Upper lobe of right lung (tissue), 1 donor: ENCODE results near the gene MVP. TPM values are rescaled to one million over a fixed set of nuclear protein-coding genes. Genes with fewer than 3 reads are reported as not detected.
"Not testable (repeated sequence)": the region's sequence is repeated elsewhere in the genome, so short reads cannot be mapped to it uniquely, and the experiment has no call there.

Source experiments
- ATAC-seq: fragments of 200-7000 bp; cut with Tn5 transposase; one replicate; pipeline ENCODE4 v1.9.1; 2020; ENCODE audit warnings: mild to moderate bottlenecking, moderate library complexity
- DNase-seq: peaks from one replicate; pipeline ENCODE4 v3.0.0-alpha.2; 2020
- H3K27ac ChIP-seq: fragments of 200-600 bp; one replicate; pipeline ENCODE4 v1.8.0; 2022
- H3K27me3 ChIP-seq: fragments of 200-600 bp; one replicate; pipeline ENCODE4 v1.8.0; 2022; ENCODE audit warnings: mild to moderate bottlenecking
- H3K36me3 ChIP-seq: fragments of 200-600 bp; one replicate; pipeline ENCODE4 v1.8.0; 2022
- H3K4me1 ChIP-seq: fragments of 200-600 bp; one replicate; pipeline ENCODE4 v1.8.0; 2022
- H3K4me3 ChIP-seq: fragments of 200-600 bp; one replicate; pipeline ENCODE4 v1.8.0; 2022; ENCODE audit warnings: mild to moderate bottlenecking
- H3K9me3 ChIP-seq: fragments of 200-600 bp; one replicate; pipeline ENCODE4 v1.8.0; 2022
- intact Hi-C: fragments of 100-400 bp; cut with DNase I; formaldehyde crosslinking; loops from one replicate; pipeline ENCODE4 v1.11.0; 2022
- total RNA-seq: library from RNA; stranded (reverse); fragmentation: NEBNext Ultra II Directional; extraction: Animal tissue kit (Norgen Biotek cat#: 25700); gene quantifications from one replicate; pipeline ENCODE4 v1.2.1, GENCODE V29; 2021
- TF ChIP-seq, protein P1 (sequence below): fragments of 200-600 bp; IDR thresholded peaks from one replicate; pipeline ENCODE4 v1.8.0; 2022; ENCODE audit warnings: antibody characterized with exemption
- donor health status: DM: no; HTN: yes; CAD: no; lungs with severe emphysema.

The MVP gene
- total RNA-seq, 1 donor from 2014 or later, result 247 TPM

DNA sequence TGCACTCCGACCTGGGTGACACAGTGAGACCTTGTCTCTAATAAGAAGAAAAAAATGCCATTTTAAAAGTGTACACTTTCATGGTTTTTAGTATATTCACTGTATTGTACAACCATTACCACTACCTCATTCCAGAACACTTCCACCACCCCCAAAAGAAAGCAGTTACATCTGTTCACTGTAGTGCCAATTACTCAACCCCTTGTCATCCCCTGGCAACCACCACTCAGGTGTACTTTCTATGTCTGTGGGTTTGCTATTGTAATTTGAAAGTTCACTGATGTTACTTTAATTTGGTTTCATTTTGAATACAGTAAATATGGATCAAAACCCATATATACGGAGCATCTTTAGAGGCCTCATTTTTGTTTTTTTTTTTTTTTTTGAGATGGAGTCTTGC lies 36.1 kb upstream of the MVP start:
- Histone ChIP-seq H3K27me3 (no peaks in the 10 kb centered on the region), H3K36me3 (no peaks in the 10 kb centered on the region), H3K9me3 (no peaks in the 10 kb centered on the region), H3K4me1 (peaks cover 12% of the 10 kb centered on the region), H3K4me3 (no peak overlapping the region), H3K27ac (no peak overlapping the region)
- no peak for DNase-seq
- intact Hi-C loops, result no loop called here
- TF ChIP-seq, protein P1, sequence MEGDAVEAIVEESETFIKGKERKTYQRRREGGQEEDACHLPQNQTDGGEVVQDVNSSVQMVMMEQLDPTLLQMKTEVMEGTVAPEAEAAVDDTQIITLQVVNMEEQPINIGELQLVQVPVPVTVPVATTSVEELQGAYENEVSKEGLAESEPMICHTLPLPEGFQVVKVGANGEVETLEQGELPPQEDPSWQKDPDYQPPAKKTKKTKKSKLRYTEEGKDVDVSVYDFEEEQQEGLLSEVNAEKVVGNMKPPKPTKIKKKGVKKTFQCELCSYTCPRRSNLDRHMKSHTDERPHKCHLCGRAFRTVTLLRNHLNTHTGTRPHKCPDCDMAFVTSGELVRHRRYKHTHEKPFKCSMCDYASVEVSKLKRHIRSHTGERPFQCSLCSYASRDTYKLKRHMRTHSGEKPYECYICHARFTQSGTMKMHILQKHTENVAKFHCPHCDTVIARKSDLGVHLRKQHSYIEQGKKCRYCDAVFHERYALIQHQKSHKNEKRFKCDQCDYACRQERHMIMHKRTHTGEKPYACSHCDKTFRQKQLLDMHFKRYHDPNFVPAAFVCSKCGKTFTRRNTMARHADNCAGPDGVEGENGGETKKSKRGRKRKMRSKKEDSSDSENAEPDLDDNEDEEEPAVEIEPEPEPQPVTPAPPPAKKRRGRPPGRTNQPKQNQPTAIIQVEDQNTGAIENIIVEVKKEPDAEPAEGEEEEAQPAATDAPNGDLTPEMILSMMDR, result no peak
- no peak for ATAC-seq

DNA sequence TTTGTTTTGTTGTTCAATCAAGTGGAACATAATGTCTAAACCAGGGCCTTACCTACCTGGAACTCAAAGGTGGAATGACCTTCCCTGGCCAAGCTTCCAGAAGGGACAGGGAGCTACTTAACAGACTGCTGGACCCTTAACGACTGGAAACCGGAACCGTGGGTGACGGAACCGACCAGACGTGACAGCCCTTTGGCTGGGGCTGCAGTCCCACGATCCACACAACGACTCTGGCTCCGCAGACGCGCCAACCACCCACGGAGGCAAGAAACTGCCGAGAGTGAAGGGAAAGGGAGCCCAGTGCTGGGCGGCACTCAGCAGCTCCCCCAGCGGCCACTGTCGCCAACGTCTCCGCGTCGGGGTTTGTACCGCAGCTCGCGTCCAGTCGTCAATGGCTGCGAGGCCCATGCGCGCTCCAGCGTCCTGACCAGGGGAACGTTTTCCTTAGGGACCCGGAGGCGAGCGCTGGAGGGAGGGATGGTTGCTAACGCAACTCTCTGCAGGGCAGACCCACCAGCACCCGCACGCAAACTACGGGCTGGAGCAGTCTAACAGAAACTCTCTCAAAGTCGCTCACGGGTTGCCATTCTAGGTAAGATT lies 35.3 kb upstream of the MVP start:
- Histone ChIP-seq H3K9me3 (no peaks in the 10 kb centered on the region), H3K27me3 (no peaks in the 10 kb centered on the region), H3K4me3 (peak overlapping the region; percentile 29), H3K36me3 (no peaks in the 10 kb centered on the region), H3K27ac (no peak overlapping the region), H3K4me1 (peaks cover 18% of the 10 kb centered on the region)
- intact Hi-C loops, result no loop called here
- TF ChIP-seq, protein P1, result peak; percentile 79
- peak; percentile 83 for DNase-seq
- ATAC-seq, result peak; percentile 92

DNA sequence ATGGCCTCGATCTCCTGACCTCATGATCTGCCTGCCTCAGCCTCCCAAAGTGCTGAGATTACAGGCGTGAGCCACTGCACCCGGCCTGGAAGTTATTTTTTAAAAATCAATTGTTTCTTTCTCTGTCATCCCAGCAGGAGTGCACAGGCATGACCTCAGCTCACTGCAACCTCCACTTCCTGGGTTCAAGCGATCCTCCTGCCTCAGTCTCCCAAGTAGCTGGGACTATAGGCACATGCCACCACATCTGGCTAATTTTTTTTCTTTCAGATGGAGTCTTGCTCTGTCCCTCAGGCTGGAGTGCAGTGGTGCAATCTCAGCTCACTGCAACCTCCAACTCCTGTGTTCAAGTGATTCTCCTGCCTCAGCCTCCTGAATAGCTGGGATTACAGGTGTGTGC lies 33.1 kb upstream of the MVP start:
- ATAC-seq, DNase-seq, intact Hi-C loops, H3K36me3 ChIP-seq, H3K4me3 ChIP-seq, H3K9me3 ChIP-seq, H3K27me3 ChIP-seq, H3K27ac ChIP-seq: not testable (repeated sequence)
- H3K4me1 ChIP-seq, result peaks cover 27% of the 10 kb centered on the region

DNA sequence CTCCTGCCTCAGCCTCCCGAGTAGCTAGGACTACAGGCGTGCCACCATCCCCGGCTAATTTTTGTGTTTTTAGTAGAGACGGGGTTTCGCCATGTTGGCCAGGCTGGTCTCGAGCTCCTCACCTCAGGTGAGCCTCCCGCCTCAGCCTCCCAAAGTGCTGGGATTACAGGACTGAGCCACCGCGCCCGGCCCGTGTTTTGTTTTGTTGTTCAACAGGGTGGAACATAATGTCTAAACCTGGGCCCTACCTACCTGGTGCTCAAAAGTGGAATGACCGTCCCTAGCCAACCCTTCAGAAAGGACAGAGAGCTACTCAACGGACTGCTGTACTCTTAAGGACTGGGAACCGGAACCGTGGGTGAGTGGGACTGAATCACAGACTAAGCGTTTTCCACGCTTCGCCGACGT lies 30.5 kb upstream of the MVP start:
- ATAC-seq (peak; percentile 38), DNase-seq (peak; percentile 76)
- no peaks in the 10 kb centered on the region for H3K27me3 ChIP-seq
- H3K36me3 ChIP-seq, result no peaks in the 10 kb centered on the region
- peak overlapping the region; percentile 92 for H3K27ac ChIP-seq
- intact Hi-C loops, result no loop called here
- H3K4me1 ChIP-seq, result peaks cover 23% of the 10 kb centered on the region
- TF ChIP-seq, protein P1, result no peak
- H3K9me3 ChIP-seq, result no peaks in the 10 kb centered on the region
- H3K4me3 ChIP-seq, result peak overlapping the region; percentile 93

DNA sequence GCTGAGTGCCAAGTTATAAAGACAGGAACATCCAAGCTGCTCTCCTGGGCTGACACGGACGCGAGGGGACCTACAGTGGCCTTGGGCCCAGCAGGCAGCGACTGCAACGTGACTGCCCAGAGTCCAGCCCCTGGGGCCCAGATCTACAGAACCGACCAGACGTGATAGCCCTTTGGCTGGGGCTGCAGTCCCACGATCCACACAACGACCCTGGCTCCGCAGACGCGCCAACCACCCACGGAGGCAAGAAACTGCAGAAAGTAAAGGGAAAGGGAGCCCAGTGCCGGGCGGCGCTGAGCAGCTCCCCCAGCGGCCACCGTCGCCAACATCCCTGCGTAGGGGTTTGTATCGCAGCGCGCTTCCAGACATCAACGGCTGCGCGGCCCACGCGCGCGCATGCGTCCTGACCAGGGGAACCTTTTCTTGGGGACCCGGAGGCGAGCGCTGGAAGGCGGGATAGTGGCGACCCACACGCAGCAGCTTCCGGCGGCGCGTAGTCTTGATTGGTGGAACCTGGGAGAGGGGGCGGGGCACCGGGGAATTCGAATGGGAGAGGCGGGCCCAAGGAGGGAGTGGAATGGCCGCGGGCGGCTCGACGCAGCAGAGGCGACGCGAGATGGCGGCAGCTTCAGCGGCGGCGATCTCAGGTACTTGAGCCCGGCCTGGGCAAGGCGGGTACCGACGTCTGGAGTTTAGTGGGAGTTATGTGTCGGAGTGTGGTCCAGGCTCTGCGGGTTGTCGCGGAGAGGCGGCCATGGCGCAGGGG lies 29.9 kb upstream of the MVP start, which contains the start of gene KIF22:
TSS of gene KIF22 (plus strand) at position 569 of the 766 bp plus-strand sequence. CDS start at position 578, 9 bp downstream.
- intact Hi-C loops, result no loop called here
- peaks cover 17% of the 10 kb centered on the region for H3K4me1 ChIP-seq
- TF ChIP-seq, protein P1, result peak; percentile 76
- peak within 1 kb of the TSS; percentile 93 for H3K4me3 ChIP-seq
- no peaks in the 10 kb centered on the region for H3K27me3 ChIP-seq
- ATAC-seq (peak; percentile 99), DNase-seq (peak; percentile 100)
- no peaks in the 10 kb centered on the region for H3K36me3 ChIP-seq
- no peaks in the 10 kb centered on the region for H3K9me3 ChIP-seq
- H3K27ac ChIP-seq, result peak within 1 kb of the TSS; percentile 92
